Hepatocyte (in vitro differentiated cells): ENCODE data around the gene LGR5. TPM values are rescaled to one million over a fixed set of nuclear protein-coding genes. Genes with fewer than 3 reads are reported as not detected.

Experiments used
- DNase-seq: peaks from one replicate; pipeline ENCODE4 v3.0.0-alpha.2; 2016; ENCODE audit warnings: low spot score
- H2AFZ ChIP-seq: fragments of 200-600 bp; sonication (generic); 2 replicates; pipeline ENCODE4 v1.6.0; 2016; ENCODE audit warnings: antibody characterized with exemption, mild to moderate bottlenecking
- H3K27ac ChIP-seq: fragments of 200-600 bp; sonication (generic); 2 replicates; pipeline ENCODE4 v1.5.1; 2016; ENCODE audit warnings: mild to moderate bottlenecking
- H3K27me3 ChIP-seq: fragments of 200-600 bp; sonication (generic); 2 replicates; pipeline ENCODE4 v1.6.1; 2016
- H3K36me3 ChIP-seq: fragments of 200-600 bp; sonication (generic); replicated peaks from 2 replicates; pipeline ENCODE4 v1.5.1; 2016; ENCODE audit warnings: low read depth; ENCODE audit not compliant: insufficient read depth
- H3K4me1 ChIP-seq: fragments of 200-600 bp; sonication (generic); 2 replicates; pipeline ENCODE4 v1.5.1; 2016; ENCODE audit warnings: mild to moderate bottlenecking, moderate library complexity; ENCODE audit not compliant: insufficient read depth
- H3K4me2 ChIP-seq: fragments of 200-600 bp; sonication (generic); 2 replicates; pipeline ENCODE4 v1.6.0; 2016
- H3K4me3 ChIP-seq: fragments of 200-600 bp; sonication (generic); 2 replicates; pipeline ENCODE4 v1.5.1; 2016; ENCODE audit warnings: mild to moderate bottlenecking
- H3K79me2 ChIP-seq: fragments of 200-600 bp; sonication (generic); 2 replicates; pipeline ENCODE4 v1.6.0; 2017; ENCODE audit warnings: mild to moderate bottlenecking
- H3K9me2 ChIP-seq: fragments of 200-600 bp; sonication (generic); replicated peaks from 2 replicates; pipeline ENCODE4 v1.6.0; 2017; ENCODE audit warnings: mild to moderate bottlenecking; ENCODE audit not compliant: insufficient read depth
- H3K9me3 ChIP-seq: fragments of 200-600 bp; sonication (generic); 2 replicates; pipeline ENCODE4 v1.5.1; 2016; ENCODE audit warnings: low read depth, mild to moderate bottlenecking
- H4K20me1 ChIP-seq: fragments of 200-600 bp; sonication (generic); 2 replicates; pipeline ENCODE4 v1.6.0; 2016; ENCODE audit warnings: mild to moderate bottlenecking; ENCODE audit not compliant: insufficient read depth, poor library complexity, severe bottlenecking
- CTCF ChIP-seq: fragments of 200-600 bp; sonication (generic); IDR thresholded peaks from 2 replicates; pipeline ENCODE4 v1.5.1; 2016; ENCODE audit warnings: antibody characterized with exemption, mild to moderate bottlenecking; ENCODE audit not compliant: poor library complexity
- EZH2 ChIP-seq: fragments of 200-600 bp; sonication (generic); IDR thresholded peaks from 2 replicates; pipeline ENCODE4 v1.6.1; 2016; ENCODE audit warnings: antibody characterized with exemption, mild to moderate bottlenecking, borderline replicate concordance
- EZH2phosphoT487 ChIP-seq: fragments of 200-600 bp; sonication (generic); IDR thresholded peaks from one replicate; pipeline ENCODE4 v1.6.1; 2018; ENCODE audit warnings: antibody characterized with exemption, mild to moderate bottlenecking, low read depth, moderate library complexity; ENCODE audit not compliant: unreplicated experiment, severe bottlenecking
- WGBS: methylation state at CpG from one replicate; pipeline ENCODE4 v1.1.6; 2016; ENCODE audit warnings: low lambda C conversion rate; ENCODE audit errors: missing lambda C conversion rate; 5-methylcytosine and 5-hydroxymethylcytosine counted together
- polyA plus RNA-seq: library from polyadenylated mRNA; unstranded; fragments of >200 nt; fragmentation: Nextera tagmentation; extraction: Ambion mirVana; gene quantifications from 2 replicates; pipeline ENCODE4 v1.2.1, GENCODE V29; 2016
- total RNA-seq: library from RNA; depleted of rRNA; stranded (reverse); fragments of >200 nt; gene quantifications from 2 replicates; pipeline ENCODE4 v1.2.3, GENCODE V29; 2014

LGR5 gene
- total and polyA plus RNA-seq, 2 experiments from 2014 or later: 4.4 to 5.7 TPM

GRCh38 chr12:71578694-71579258, 139.2 kb downstream of the LGR5 start:
- H4K20me1 ChIP-seq: no peaks in the 10 kb centered on the region
- DNase-seq: no peak
- TF ChIP-seq EZH2phosphoT487 (no peak), EZH2 (no peak), CTCF (no peak)
- H3K27me3 ChIP-seq: no peaks in the 10 kb centered on the region
- H3K4me1 ChIP-seq: peaks cover 3% of the 10 kb centered on the region
- H3K9me3 ChIP-seq: no peaks in the 10 kb centered on the region
- no peak overlapping the region for H3K27ac ChIP-seq
- H3K4me2 ChIP-seq: no peak overlapping the region
- H2AFZ ChIP-seq: no peak overlapping the region
- WGBS: 52% methylated on average over 5 of the region's 5 CpGs
- no peaks in the 10 kb centered on the region for H3K36me3 ChIP-seq
- no peak overlapping the region for H3K4me3 ChIP-seq
- H3K9me2 ChIP-seq: no peaks in the 10 kb centered on the region
- no peaks in the 10 kb centered on the region for H3K79me2 ChIP-seq

DNA sequence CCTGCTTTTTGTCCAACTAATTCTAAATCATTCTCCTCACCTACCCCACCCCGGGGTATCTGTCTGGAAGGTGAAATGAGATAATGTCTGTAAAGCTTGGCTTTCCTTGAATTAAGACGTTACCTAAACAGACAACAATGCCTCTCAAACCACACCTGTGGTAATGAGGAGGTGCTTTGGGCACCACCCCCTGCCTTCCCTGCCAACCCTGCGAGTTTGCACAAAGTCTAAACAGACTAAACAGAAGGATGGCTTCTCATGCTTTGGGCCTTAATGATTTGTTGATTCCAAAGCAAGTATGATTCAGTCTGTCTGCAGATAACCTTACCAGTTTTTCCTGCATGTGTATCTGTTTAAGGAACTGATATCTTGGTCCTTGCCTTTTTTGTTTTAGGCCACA, 141.6 kb downstream of the LGR5 start:
- 40% methylated on average over 3 of the region's 3 CpGs for WGBS
- H3K79me2 ChIP-seq: no peaks in the 10 kb centered on the region
- no peak overlapping the region for H3K4me2 ChIP-seq
- no peaks in the 10 kb centered on the region for H3K4me1 ChIP-seq
- H3K9me2 ChIP-seq: no peaks in the 10 kb centered on the region
- no peaks in the 10 kb centered on the region for H3K27me3 ChIP-seq
- H3K9me3 ChIP-seq: no peaks in the 10 kb centered on the region
- H3K27ac ChIP-seq: peak overlapping the region; percentile 17
- no peak for TF ChIP-seq EZH2phosphoT487
- TF ChIP-seq CTCF: no peak
- TF ChIP-seq EZH2: no peak
- no peak overlapping the region for H3K4me3 ChIP-seq
- no peak for DNase-seq
- H4K20me1 ChIP-seq: no peaks in the 10 kb centered on the region
- H3K36me3 ChIP-seq: no peaks in the 10 kb centered on the region
- no peak overlapping the region for H2AFZ ChIP-seq

DNA sequence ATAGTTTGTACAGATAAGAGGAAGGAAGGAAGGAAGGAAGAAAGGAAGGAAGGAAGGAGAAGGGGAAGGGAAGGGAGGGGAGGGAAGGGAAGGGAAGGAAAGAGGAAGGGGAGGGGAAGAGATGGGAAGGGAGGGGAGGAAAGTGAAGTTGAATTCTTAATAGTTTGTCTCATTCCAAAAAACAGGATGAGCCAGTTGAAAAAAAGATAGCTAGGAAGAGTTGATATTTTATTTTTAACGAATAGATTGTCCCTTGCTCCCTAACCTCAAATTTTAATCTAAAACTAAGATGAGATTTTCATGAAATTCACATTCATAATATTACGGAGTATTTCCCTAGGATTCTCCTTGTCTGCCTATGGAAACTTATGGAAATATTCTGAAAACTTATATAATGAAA, 143.3 kb downstream of the LGR5 start:
- Histone ChIP-seq H2AFZ (no peak overlapping the region), H3K79me2 (no peaks in the 10 kb centered on the region), H3K9me2 (no peaks in the 10 kb centered on the region), H3K4me1 (no peaks in the 10 kb centered on the region), H3K9me3 (no peaks in the 10 kb centered on the region), H3K4me3 (no peak overlapping the region), H3K4me2 (no peak overlapping the region), H4K20me1 (no peaks in the 10 kb centered on the region), H3K27me3 (no peaks in the 10 kb centered on the region), H3K27ac (no peak overlapping the region), H3K36me3 (no peaks in the 10 kb centered on the region)
- DNase-seq: no peak
- TF ChIP-seq EZH2phosphoT487 (no peak), EZH2 (no peak), CTCF (no peak)
- 92% methylated on average over 2 of the region's 2 CpGs for WGBS

DNA sequence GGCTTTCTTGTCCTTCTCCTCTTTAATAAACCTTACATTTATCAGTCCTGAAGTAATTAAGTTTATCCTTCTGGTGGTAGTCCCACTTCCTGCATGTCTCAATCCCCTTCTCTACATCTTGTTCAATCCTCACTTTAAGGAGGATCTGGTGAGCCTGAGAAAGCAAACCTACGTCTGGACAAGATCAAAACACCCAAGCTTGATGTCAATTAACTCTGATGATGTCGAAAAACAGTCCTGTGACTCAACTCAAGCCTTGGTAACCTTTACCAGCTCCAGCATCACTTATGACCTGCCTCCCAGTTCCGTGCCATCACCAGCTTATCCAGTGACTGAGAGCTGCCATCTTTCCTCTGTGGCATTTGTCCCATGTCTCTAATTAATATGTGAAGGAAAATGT, 144.8 kb downstream of the LGR5 start:
- Histone ChIP-seq H3K4me1 (no peaks in the 10 kb centered on the region), H4K20me1 (no peaks in the 10 kb centered on the region), H3K27ac (no peak overlapping the region), H3K4me2 (no peak overlapping the region), H3K36me3 (no peaks in the 10 kb centered on the region), H3K4me3 (no peak overlapping the region), H2AFZ (no peak overlapping the region), H3K9me3 (no peaks in the 10 kb centered on the region), H3K9me2 (no peaks in the 10 kb centered on the region), H3K79me2 (no peaks in the 10 kb centered on the region), H3K27me3 (no peaks in the 10 kb centered on the region)
- DNase-seq: no peak
- TF ChIP-seq CTCF (no peak), EZH2phosphoT487 (no peak), EZH2 (no peak)
- 68% methylated on average over 3 of the region's 3 CpGs for WGBS
